Measurements from ENCODE around the gene SNX13.
"Not testable (repeated sequence)": the region's sequence is repeated elsewhere in the genome, so short reads cannot be mapped to it uniquely, and the experiment has no call there.

The SNX13 gene

GRCh38 chr7:17846935-17847334, 93.4 kb downstream of the SNX13 start:
- no peak overlapping the region for H3K27ac Mint-ChIP-seq
- ATAC-seq (replicated peaks) (no peak), DNase-seq (no peak)
- no peaks in the 10 kb centered on the region for H3K9me3 Mint-ChIP-seq
- peaks cover 15 to 34% of the 10 kb centered on the region in 2 donors for H3K4me1 Mint-ChIP-seq (ENCODE audit: low read depth in 2 of 2)
- H3K27me3 Mint-ChIP-seq = no peaks in the 10 kb centered on the region
- no peaks in the 10 kb centered on the region for H3K36me3 Mint-ChIP-seq (ENCODE audit: insufficient read depth)
- no peak overlapping the region for H3K4me3 Mint-ChIP-seq

- no peak for ATAC-seq (replicated peaks)
- H3K4me3 Mint-ChIP-seq = no peak overlapping the region
- H3K36me3 Mint-ChIP-seq (ENCODE audit: insufficient read depth) = peaks cover 3% of the 10 kb centered on the region
- no peaks in the 10 kb centered on the region for H3K9me3 Mint-ChIP-seq
- H3K4me1 Mint-ChIP-seq (ENCODE audit: low read depth in 2 of 2) = peaks cover 17 to 33% of the 10 kb centered on the region in 2 donors
- DNase-seq = no peak
- no peaks in the 10 kb centered on the region for H3K27me3 Mint-ChIP-seq
- H3K27ac Mint-ChIP-seq = no peak overlapping the region
Observed at GRCh38 chr7:17845197-17845547, 95.1 kb downstream of the SNX13 start.

- Mint-ChIP-seq H3K27me3 (no peaks in the 10 kb centered on the region), H3K36me3 (ENCODE audit: insufficient read depth) (peaks cover 8% of the 10 kb centered on the region)
Observed at GRCh38 chr7:17844514-17845196, 95.6 kb downstream of the SNX13 start.

GRCh38 chr7:17844022-17844421, 96.3 kb downstream of the SNX13 start:
- no peak overlapping the region for H3K4me3 Mint-ChIP-seq
- no peaks in the 10 kb centered on the region for H3K9me3 Mint-ChIP-seq
- peak overlapping the region; percentile 2 to 32 for H3K27ac Mint-ChIP-seq

More at GRCh38 chr7:17844514-17845196, 95.6 kb downstream of the SNX13 start:
- Mint-ChIP-seq H3K27ac (peak overlapping the region in 1 of 2 donors; percentile 32), H3K4me1 (ENCODE audit: low read depth in 2 of 2) (peaks cover 17 to 33% of the 10 kb centered on the region in 2 donors), H3K4me3 (no peak overlapping the region), H3K9me3 (no peaks in the 10 kb centered on the region)
- ATAC-seq (replicated peaks) = no peak
- no peak for DNase-seq

GRCh38 chr7:17843041-17843440, 97.3 kb downstream of the SNX13 start:
- peak overlapping the region; percentile 2 to 32 for H3K27ac Mint-ChIP-seq
- ATAC-seq (replicated peaks) (peak; percentile 36), DNase-seq (no peak)
- H3K4me1 Mint-ChIP-seq (ENCODE audit: low read depth in 2 of 2) = peaks cover 17 to 33% of the 10 kb centered on the region in 2 donors
- H3K27me3 Mint-ChIP-seq = no peaks in the 10 kb centered on the region
- H3K9me3 Mint-ChIP-seq = no peaks in the 10 kb centered on the region
- peaks cover 17% of the 10 kb centered on the region for H3K36me3 Mint-ChIP-seq (ENCODE audit: insufficient read depth)
- H3K4me3 Mint-ChIP-seq = peak overlapping the region in 1 of 2 donors; percentile 35

More at GRCh38 chr7:17844022-17844421, 96.3 kb downstream of the SNX13 start:
- DNase-seq (no peak), ATAC-seq (replicated peaks) (no peak)
- Mint-ChIP-seq H3K27me3 (no peaks in the 10 kb centered on the region), H3K36me3 (ENCODE audit: insufficient read depth) (peaks cover 11% of the 10 kb centered on the region), H3K4me1 (ENCODE audit: low read depth in 2 of 2) (peaks cover 17 to 33% of the 10 kb centered on the region in 2 donors)

GRCh38 chr7:17832820-17833355, 107.4 kb downstream of the SNX13 start:
- DNase-seq (no peak), ATAC-seq (replicated peaks) (no peak)
- Mint-ChIP-seq H3K27me3 (no peaks in the 10 kb centered on the region), H3K36me3 (ENCODE audit: insufficient read depth) (peaks cover 25% of the 10 kb centered on the region), H3K27ac (no peak overlapping the region), H3K4me3 (no peak overlapping the region), H3K9me3 (no peaks in the 10 kb centered on the region), H3K4me1 (ENCODE audit: low read depth in 2 of 2) (peaks cover 0 to 3% of the 10 kb centered on the region in 2 donors)

- Mint-ChIP-seq H3K9me3 (no peaks in the 10 kb centered on the region), H3K4me1 (ENCODE audit: low read depth in 2 of 2) (peaks cover 0 to 3% of the 10 kb centered on the region in 2 donors), H3K27me3 (no peaks in the 10 kb centered on the region), H3K36me3 (ENCODE audit: insufficient read depth) (peaks cover 21% of the 10 kb centered on the region), H3K27ac (no peak overlapping the region), H3K4me3 (no peak overlapping the region)
- DNase-seq = no peak
- no peak for ATAC-seq (replicated peaks)
Observed at GRCh38 chr7:17832242-17832641, 108.1 kb downstream of the SNX13 start.

- Mint-ChIP-seq H3K4me1 (ENCODE audit: low read depth in 2 of 2) (peaks cover 0 to 8% of the 10 kb centered on the region in 2 donors), H3K4me3 (no peak overlapping the region), H3K36me3 (ENCODE audit: insufficient read depth) (peaks cover 13% of the 10 kb centered on the region), H3K27ac (no peak overlapping the region), H3K9me3 (no peaks in the 10 kb centered on the region), H3K27me3 (no peaks in the 10 kb centered on the region)
- DNase-seq (no peak), ATAC-seq (replicated peaks) (no peak)
Observed at GRCh38 chr7:17830206-17830605, 110.1 kb downstream of the SNX13 start.

GRCh38 chr7:17829001-17829400, 111.3 kb downstream of the SNX13 start:
- Mint-ChIP-seq H3K36me3 (ENCODE audit: insufficient read depth) (peaks cover 18% of the 10 kb centered on the region), H3K4me1 (ENCODE audit: low read depth in 2 of 2) (peaks cover 0 to 4% of the 10 kb centered on the region in 2 donors), H3K4me3 (no peak overlapping the region), H3K27me3 (no peaks in the 10 kb centered on the region), H3K27ac (no peak overlapping the region), H3K9me3 (no peaks in the 10 kb centered on the region)
- DNase-seq (no peak), ATAC-seq (replicated peaks) (no peak)

GRCh38 chr7:17822547-17823173, 117.6 kb downstream of the SNX13 start:
- H3K4me1 Mint-ChIP-seq (ENCODE audit: low read depth in 2 of 2) = peaks cover 0 to 4% of the 10 kb centered on the region in 2 donors
- H3K27me3 Mint-ChIP-seq = no peaks in the 10 kb centered on the region
- H3K36me3 Mint-ChIP-seq (ENCODE audit: insufficient read depth) = peaks cover 19% of the 10 kb centered on the region
- ATAC-seq (replicated peaks) (no peak), DNase-seq (no peak)
- no peaks in the 10 kb centered on the region for H3K9me3 Mint-ChIP-seq
- H3K27ac Mint-ChIP-seq = no peak overlapping the region
- H3K4me3 Mint-ChIP-seq = no peak overlapping the region

- H3K27me3 Mint-ChIP-seq = no peaks in the 10 kb centered on the region
- no peak overlapping the region for H3K27ac Mint-ChIP-seq
Observed at GRCh38 chr7:17816903-17817302, 123.4 kb downstream of the SNX13 start.

GRCh38 chr7:17815318-17815717, 125.0 kb downstream of the SNX13 start:
- Mint-ChIP-seq H3K36me3 (ENCODE audit: insufficient read depth) (peaks cover 26% of the 10 kb centered on the region), H3K27me3 (no peaks in the 10 kb centered on the region), H3K4me1 (ENCODE audit: low read depth in 2 of 2) (peaks cover 6 to 9% of the 10 kb centered on the region in 2 donors), H3K4me3 (no peak overlapping the region), H3K27ac (no peak overlapping the region), H3K9me3 (no peaks in the 10 kb centered on the region)
- ATAC-seq (replicated peaks) (no peak), DNase-seq (no peak)

More at GRCh38 chr7:17816903-17817302, 123.4 kb downstream of the SNX13 start:
- ATAC-seq (replicated peaks) = no peak
- H3K4me3 Mint-ChIP-seq = no peak overlapping the region
- no peaks in the 10 kb centered on the region for H3K9me3 Mint-ChIP-seq
- no peaks in the 10 kb centered on the region for H3K4me1 Mint-ChIP-seq (ENCODE audit: low read depth in 2 of 2)
- no peak for DNase-seq
- peaks cover 26% of the 10 kb centered on the region for H3K36me3 Mint-ChIP-seq (ENCODE audit: insufficient read depth)

- Mint-ChIP-seq H3K4me1 (ENCODE audit: low read depth in 2 of 2) (peaks cover 13 to 22% of the 10 kb centered on the region in 2 donors), H3K27me3 (no peaks in the 10 kb centered on the region), H3K36me3 (ENCODE audit: insufficient read depth) (peaks cover 22% of the 10 kb centered on the region), H3K27ac (peak overlapping the region in 1 of 2 donors; percentile 52), H3K4me3 (no peak overlapping the region), H3K9me3 (no peaks in the 10 kb centered on the region)
- no peak for ATAC-seq (replicated peaks)
- no peak for DNase-seq
Observed at GRCh38 chr7:17814058-17814457, 126.2 kb downstream of the SNX13 start.

- H3K4me3 Mint-ChIP-seq; DNase-seq; ATAC-seq (replicated peaks); H3K27me3 Mint-ChIP-seq; H3K9me3 Mint-ChIP-seq; H3K36me3 Mint-ChIP-seq (ENCODE audit: insufficient read depth): not testable (repeated sequence)
- H3K27ac Mint-ChIP-seq = peak overlapping the region in 1 of 2 donors; percentile 22
- peaks cover 20 to 36% of the 10 kb centered on the region in 2 donors for H3K4me1 Mint-ChIP-seq (ENCODE audit: low read depth in 2 of 2)
Observed at GRCh38 chr7:17809215-17809614, 131.1 kb downstream of the SNX13 start.

Measured in effector memory CD8-positive, alpha-beta T cell (primary cell).